GM23248 (cell line): ENCODE data around the gene FHIP2A. TPM values are rescaled to one million over a fixed set of nuclear protein-coding genes. Genes with fewer than 3 reads are reported as not detected.

ENCODE experiments used
- DNase-seq: peaks from one replicate; pipeline ENCODE4 v3.0.0-alpha.2; 2015
- H2AFZ ChIP-seq: fragments of 200-600 bp; sonication (generic); 2 replicates; pipeline ENCODE4 v1.6.1; 2016; ENCODE audit warnings: antibody characterized with exemption
- H3F3A ChIP-seq: fragments of 200-600 bp; sonication (generic); 2 replicates; pipeline ENCODE4 v1.6.1; 2016; ENCODE audit warnings: mild to moderate bottlenecking, antibody characterized with exemption, mixed run types; ENCODE audit not compliant: insufficient read depth
- H3K27ac ChIP-seq: fragments of 200-600 bp; sonication (generic); 2 replicates; pipeline ENCODE4 v1.5.1; 2016; ENCODE audit warnings: mild to moderate bottlenecking
- H3K27me3 ChIP-seq: fragments of 200-600 bp; sonication (generic); replicated peaks from 2 replicates; pipeline ENCODE4 v1.6.1; 2016; ENCODE audit warnings: mild to moderate bottlenecking; ENCODE audit not compliant: insufficient read depth
- H3K36me3 ChIP-seq: fragments of 200-600 bp; sonication (generic); 2 replicates; pipeline ENCODE4 v1.6.1; 2016; ENCODE audit warnings: low read depth, mild to moderate bottlenecking
- H3K4me1 ChIP-seq: fragments of 200-600 bp; sonication (generic); 2 replicates; pipeline ENCODE4 v1.6.1; 2016; ENCODE audit warnings: mild to moderate bottlenecking; ENCODE audit not compliant: insufficient read depth
- H3K4me2 ChIP-seq: fragments of 200-600 bp; sonication (generic); one replicate; pipeline ENCODE4 v1.6.1; 2016; ENCODE audit warnings: mild to moderate bottlenecking; ENCODE audit not compliant: unreplicated experiment
- H3K4me3 ChIP-seq: fragments of 200-600 bp; sonication (generic); 2 replicates; pipeline ENCODE4 v1.5.1; 2016; ENCODE audit warnings: mild to moderate bottlenecking
- H3K79me2 ChIP-seq: fragments of 200-600 bp; sonication (generic); 2 replicates; pipeline ENCODE4 v1.6.1; 2016; ENCODE audit warnings: mild to moderate bottlenecking; ENCODE audit not compliant: insufficient read depth
- H3K9ac ChIP-seq: fragments of 200-600 bp; sonication (generic); 2 replicates; pipeline ENCODE4 v1.6.1; 2016; ENCODE audit warnings: mild to moderate bottlenecking
- H3K9me2 ChIP-seq: fragments of 200-600 bp; sonication (generic); 2 replicates; pipeline ENCODE4 v1.6.1; 2016; ENCODE audit warnings: mixed run types, mild to moderate bottlenecking, moderate library complexity; ENCODE audit not compliant: insufficient read depth
- H3K9me3 ChIP-seq: fragments of 200-600 bp; sonication (generic); one replicate; pipeline ENCODE4 v1.6.1; 2017; ENCODE audit warnings: low read depth
- H4K20me1 ChIP-seq: fragments of 200-600 bp; sonication (generic); 2 replicates; pipeline ENCODE4 v1.6.0; 2016; ENCODE audit not compliant: insufficient read depth
- EZH2 ChIP-seq: fragments of 200-600 bp; sonication (generic); IDR thresholded peaks from 2 replicates; pipeline ENCODE4 v1.6.1; 2018; ENCODE audit warnings: antibody characterized with exemption, mild to moderate bottlenecking; ENCODE audit not compliant: insufficient read depth, poor library complexity, severe bottlenecking
- EZH2phosphoT487 ChIP-seq: fragments of 200-600 bp; sonication (generic); IDR thresholded peaks from 2 replicates; pipeline ENCODE4 v1.6.1; 2018; ENCODE audit warnings: antibody characterized with exemption, moderate library complexity, mild to moderate bottlenecking, low read depth; ENCODE audit not compliant: insufficient read depth
- WGBS, 2 experiments: methylation state at CpG; one replicate each; pipeline ENCODE4 v1.1.6; 2015 to 2017; ENCODE audit warnings: low lambda C conversion rate in 2 of 2, low coverage in 1 of 2; ENCODE audit errors: missing lambda C conversion rate in 2 of 2; 5-methylcytosine and 5-hydroxymethylcytosine counted together
- in situ Hi-C: fragments of 300-500 bp; cut with MboI; formaldehyde crosslinking; loops from 2 replicates; pipeline ENCODE4 v1.15.0; 2020
- polyA plus RNA-seq: library from polyadenylated mRNA; unstranded; fragments of >200 nt; fragmentation: Nextera tagmentation; extraction: Ambion mirVana; gene quantifications from 2 replicates; pipeline ENCODE4 v1.2.1, GENCODE V29; 2016
- total RNA-seq: library from RNA; depleted of rRNA; stranded (reverse); fragments of >200 nt; shearing (Covaris generic); gene quantifications from 2 replicates; pipeline ENCODE4 v1.2.3, GENCODE V29; 2014

The FHIP2A gene
- total and polyA plus RNA-seq, 2 experiments from 2014 or later, result 22.3 to 24.6 TPM

DNA sequence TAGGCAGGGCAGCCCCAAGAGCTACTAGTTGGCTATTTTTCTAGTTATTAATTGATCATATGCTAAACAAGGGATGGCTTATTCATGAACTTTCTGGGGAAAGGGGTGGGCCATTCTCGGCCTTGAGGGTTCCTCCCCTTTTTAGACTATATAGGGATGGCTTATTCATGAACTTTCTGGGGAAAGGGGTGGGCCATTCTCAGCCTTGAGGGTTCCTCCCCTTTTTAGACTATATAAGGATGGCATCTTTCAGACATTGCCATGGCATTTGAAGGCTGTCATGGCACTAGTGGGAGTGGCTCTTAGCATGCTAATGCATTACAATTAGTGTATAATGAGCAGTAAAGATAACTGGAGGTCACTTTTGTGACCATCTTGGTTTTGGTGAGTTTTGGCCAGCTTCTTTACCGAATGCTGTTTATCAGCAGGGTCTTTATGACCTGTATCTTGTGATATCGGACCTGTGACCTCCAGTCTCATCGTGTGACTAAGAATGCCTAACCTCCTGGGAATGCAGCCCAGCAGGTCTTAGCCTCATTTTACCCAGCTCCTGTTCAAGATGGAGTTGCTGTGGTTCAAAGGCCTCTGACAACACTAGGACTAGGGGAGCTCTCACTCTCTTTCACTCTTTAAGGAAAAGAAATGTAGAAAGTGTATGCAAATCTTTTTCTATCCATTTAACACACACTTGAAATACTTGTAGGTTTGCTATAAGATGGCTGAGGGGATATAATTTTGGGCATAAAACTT is 7.8 kb downstream of the FHIP2A start:
- no peak overlapping the region for H3K4me3 ChIP-seq
- H3K9me3 ChIP-seq, result no peaks in the 10 kb centered on the region
- TF ChIP-seq EZH2phosphoT487 (no peak), EZH2 (no peak)
- no peak overlapping the region for H3K27ac ChIP-seq
- no peak overlapping the region for H2AFZ ChIP-seq
- no peak for DNase-seq
- WGBS, 2 experiments, result 95 to 99% methylated on average over 4 of the region's 4 CpGs
- no peak overlapping the region for H3K4me2 ChIP-seq
- H3F3A ChIP-seq, result peaks cover 29% of the 10 kb centered on the region
- no peak overlapping the region for H3K9ac ChIP-seq
- no peaks in the 10 kb centered on the region for H3K27me3 ChIP-seq
- in situ Hi-C loops, result no loop called here
- H4K20me1 ChIP-seq, result peaks cover 27% of the 10 kb centered on the region
- peaks cover 24% of the 10 kb centered on the region for H3K36me3 ChIP-seq
- H3K9me2 ChIP-seq, result no peaks in the 10 kb centered on the region
- H3K4me1 ChIP-seq, result peaks cover 44% of the 10 kb centered on the region
- peaks cover 94% of the 10 kb centered on the region for H3K79me2 ChIP-seq

DNA sequence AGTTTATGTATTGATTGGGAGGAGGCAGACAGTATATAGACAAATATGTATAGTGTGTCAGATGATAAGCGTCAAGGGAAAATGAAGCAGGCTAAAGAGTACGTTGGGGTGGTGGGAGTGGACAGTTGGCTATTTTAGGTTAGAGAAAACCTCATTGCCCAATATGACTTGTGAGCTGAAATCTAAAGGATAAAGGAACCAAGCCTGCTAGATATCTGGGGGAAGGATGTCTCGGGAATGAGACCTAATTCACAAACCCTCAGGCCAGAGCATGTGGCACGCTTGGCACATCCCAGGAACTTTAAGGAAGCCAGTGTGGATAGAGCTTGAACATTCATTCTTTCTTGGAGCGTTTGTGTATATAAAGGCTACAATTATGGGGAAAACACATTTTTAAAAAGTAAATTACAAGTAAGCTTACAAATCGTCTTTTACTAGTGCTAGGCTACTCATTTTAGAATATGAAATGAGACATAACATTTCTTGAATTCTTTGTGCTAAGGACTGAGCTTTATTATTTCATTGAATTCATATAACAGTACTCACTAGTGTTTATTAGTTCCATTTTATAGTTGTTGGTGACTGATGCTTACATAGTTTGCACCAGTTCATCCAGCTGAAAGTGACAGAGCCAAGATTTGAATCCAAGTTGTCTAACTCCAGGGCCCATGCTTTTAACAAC is 9.7 kb downstream of the FHIP2A start:
- Histone ChIP-seq H2AFZ (no peak overlapping the region), H3K4me3 (no peak overlapping the region), H3K4me1 (peaks cover 24% of the 10 kb centered on the region), H3K9me3 (no peaks in the 10 kb centered on the region), H3K79me2 (peaks cover 99% of the 10 kb centered on the region), H3K27me3 (no peaks in the 10 kb centered on the region), H3K4me2 (no peak overlapping the region), H3K9ac (no peak overlapping the region), H3F3A (peaks cover 9% of the 10 kb centered on the region), H3K9me2 (no peaks in the 10 kb centered on the region), H4K20me1 (peaks cover 21% of the 10 kb centered on the region), H3K27ac (no peak overlapping the region), H3K36me3 (peaks cover 38% of the 10 kb centered on the region)
- in situ Hi-C loops, result no loop called here
- WGBS, 2 experiments, result 81 to 83% methylated on average over 6 of the region's 6 CpGs
- TF ChIP-seq EZH2 (no peak), EZH2phosphoT487 (no peak)
- DNase-seq, result no peak

- H3K4me3 ChIP-seq, result no peak overlapping the region
- H2AFZ ChIP-seq, result no peak overlapping the region
- no peaks in the 10 kb centered on the region for H3K9me2 ChIP-seq
- no peaks in the 10 kb centered on the region for H4K20me1 ChIP-seq
- no peak overlapping the region for H3K4me2 ChIP-seq
- no peaks in the 10 kb centered on the region for H3F3A ChIP-seq
- H3K27me3 ChIP-seq, result no peaks in the 10 kb centered on the region
- no peaks in the 10 kb centered on the region for H3K4me1 ChIP-seq
- 93 to 100% methylated on average over 3 of the region's 3 CpGs for WGBS, 2 experiments
- H3K36me3 ChIP-seq, result peaks cover 71% of the 10 kb centered on the region
- in situ Hi-C loops, result no loop called here
- H3K79me2 ChIP-seq, result peaks cover 96% of the 10 kb centered on the region
- TF ChIP-seq EZH2 (no peak), EZH2phosphoT487 (no peak)
- no peaks in the 10 kb centered on the region for H3K9me3 ChIP-seq
- DNase-seq, result no peak
- H3K9ac ChIP-seq, result no peak overlapping the region
- H3K27ac ChIP-seq, result no peak overlapping the region
These were observed 16.1 kb downstream of the FHIP2A start for GRCh38 chr10:114837690-114838089.

GRCh38 chr10:114839901-114840300 is 18.3 kb downstream of the FHIP2A start:
- H3K4me2 ChIP-seq, result no peak overlapping the region
- H3K9me3 ChIP-seq, result no peaks in the 10 kb centered on the region
- no peak overlapping the region for H2AFZ ChIP-seq
- no peaks in the 10 kb centered on the region for H3F3A ChIP-seq
- H3K4me3 ChIP-seq, result no peak overlapping the region
- WGBS, 2 experiments, result 95 to 98% methylated on average over 3 of the region's 3 CpGs
- H3K9me2 ChIP-seq, result no peaks in the 10 kb centered on the region
- H3K27ac ChIP-seq, result no peak overlapping the region
- H3K27me3 ChIP-seq, result no peaks in the 10 kb centered on the region
- H3K79me2 ChIP-seq, result peaks cover 86% of the 10 kb centered on the region
- in situ Hi-C loops, result no loop called here
- DNase-seq, result no peak
- no peak for TF ChIP-seq EZH2
- no peak for TF ChIP-seq EZH2phosphoT487
- H4K20me1 ChIP-seq, result no peaks in the 10 kb centered on the region
- no peaks in the 10 kb centered on the region for H3K4me1 ChIP-seq
- no peak overlapping the region for H3K9ac ChIP-seq
- peaks cover 74% of the 10 kb centered on the region for H3K36me3 ChIP-seq
